Smooth muscle cell (in vitro differentiated cells): ENCODE results near the gene ETV5. TPM values are rescaled to one million over a fixed set of nuclear protein-coding genes. Genes with fewer than 3 reads are reported as not detected.

Experiments used
- DNase-seq: peaks from one replicate; lab custom pipeline; 2025; ENCODE audit not compliant: unreplicated experiment; lab: John Stamatoyannopoulos, UW
- H2AFZ ChIP-seq: fragments of 200-600 bp; sonication (generic); 2 replicates; pipeline ENCODE4 v1.6.0; 2016; ENCODE audit warnings: antibody characterized with exemption, low read depth, mild to moderate bottlenecking
- H3F3A ChIP-seq: fragments of 200-600 bp; sonication (generic); 2 replicates; pipeline ENCODE4 v1.6.0; 2017; ENCODE audit warnings: antibody characterized with exemption, low read depth
- H3K27ac ChIP-seq: fragments of 200-600 bp; sonication (generic); 2 replicates; pipeline ENCODE4 v1.5.1; 2016; ENCODE audit warnings: low read depth, mild to moderate bottlenecking
- H3K27me3 ChIP-seq: fragments of 200-600 bp; sonication (generic); 2 replicates; pipeline ENCODE4 v1.6.1; 2016; ENCODE audit warnings: low read depth, mild to moderate bottlenecking
- H3K36me3 ChIP-seq: fragments of 200-600 bp; sonication (generic); 2 replicates; pipeline ENCODE4 v1.5.1; 2016; ENCODE audit warnings: low read depth
- H3K4me1 ChIP-seq: fragments of 200-600 bp; sonication (generic); 2 replicates; pipeline ENCODE4 v1.5.1; 2016; ENCODE audit warnings: low read depth
- H3K4me2 ChIP-seq: fragments of 200-600 bp; sonication (generic); 2 replicates; pipeline ENCODE4 v1.6.0; 2016; ENCODE audit warnings: mild to moderate bottlenecking
- H3K4me3 ChIP-seq: fragments of 200-600 bp; sonication (generic); 2 replicates; pipeline ENCODE4 v1.5.1; 2016; ENCODE audit warnings: mild to moderate bottlenecking
- H3K79me2 ChIP-seq: fragments of 200-600 bp; sonication (generic); 2 replicates; pipeline ENCODE4 v1.6.0; 2016; ENCODE audit warnings: low read depth, mild to moderate bottlenecking
- H3K9ac ChIP-seq: fragments of 200-600 bp; sonication (generic); 2 replicates; pipeline ENCODE4 v1.6.0; 2016; ENCODE audit warnings: low read depth
- H3K9me3 ChIP-seq: fragments of 200-600 bp; sonication (generic); replicated peaks from 2 replicates; pipeline ENCODE4 v1.5.1; 2016; ENCODE audit warnings: low read depth
- H4K20me1 ChIP-seq: fragments of 200-600 bp; sonication (generic); 2 replicates; pipeline ENCODE4 v1.6.0; 2016; ENCODE audit warnings: low read depth
- CTCF ChIP-seq: fragments of 200-600 bp; sonication (generic); IDR thresholded peaks from 2 replicates; pipeline ENCODE4 v1.5.1; 2017; ENCODE audit warnings: borderline replicate concordance, mild to moderate bottlenecking, antibody characterized with exemption; ENCODE audit not compliant: insufficient read depth, poor library complexity, severe bottlenecking
- WGBS: methylation state at CpG from one replicate; pipeline ENCODE4 v1.1.7; 2016; ENCODE audit warnings: low lambda C conversion rate; 5-methylcytosine and 5-hydroxymethylcytosine counted together
- polyA plus RNA-seq: library from polyadenylated mRNA; unstranded; fragments of >200 nt; fragmentation: Nextera tagmentation; extraction: Ambion mirVana; gene quantifications from 2 replicates; pipeline ENCODE4 v1.2.1, GENCODE V29; 2016
- total RNA-seq: library from RNA; depleted of rRNA; stranded (reverse); fragments of >200 nt; gene quantifications from 2 replicates; pipeline ENCODE4 v1.2.3, GENCODE V29; 2014

ETV5 gene
- total and polyA plus RNA-seq, 2 experiments from 2014 or later, result 32.6 to 51.8 TPM

- no peak overlapping the region for H3K27ac ChIP-seq
- H3K4me3 ChIP-seq, result no peak overlapping the region
- no peaks in the 10 kb centered on the region for H3F3A ChIP-seq
- H2AFZ ChIP-seq, result no peak overlapping the region
- H3K9me3 ChIP-seq, result no peaks in the 10 kb centered on the region
- no peak overlapping the region for H3K9ac ChIP-seq
- no peaks in the 10 kb centered on the region for H3K4me1 ChIP-seq
- no peaks in the 10 kb centered on the region for H3K27me3 ChIP-seq
- no peak for DNase-seq
- WGBS, result 22% methylated on average over 2 of the region's 2 CpGs
- TF ChIP-seq CTCF, result no peak
- no peaks in the 10 kb centered on the region for H3K79me2 ChIP-seq
- H3K4me2 ChIP-seq, result no peak overlapping the region
- H3K36me3 ChIP-seq, result no peaks in the 10 kb centered on the region
- no peaks in the 10 kb centered on the region for H4K20me1 ChIP-seq
Observed at GRCh38 chr3:186121968-186122367, 13.1 kb upstream of the ETV5 start.

GRCh38 chr3:186121278-186121677, 12.4 kb upstream of the ETV5 start:
- H3K4me2 ChIP-seq, result no peak overlapping the region
- no peak overlapping the region for H3K27ac ChIP-seq
- TF ChIP-seq CTCF, result no peak
- H3K79me2 ChIP-seq, result no peaks in the 10 kb centered on the region
- no peaks in the 10 kb centered on the region for H4K20me1 ChIP-seq
- WGBS, result 86% methylated on average over 6 of the region's 6 CpGs
- no peak overlapping the region for H3K4me3 ChIP-seq
- H3F3A ChIP-seq, result no peaks in the 10 kb centered on the region
- no peaks in the 10 kb centered on the region for H3K9me3 ChIP-seq
- no peaks in the 10 kb centered on the region for H3K27me3 ChIP-seq
- no peaks in the 10 kb centered on the region for H3K4me1 ChIP-seq
- no peak overlapping the region for H3K9ac ChIP-seq
- H3K36me3 ChIP-seq, result no peaks in the 10 kb centered on the region
- no peak overlapping the region for H2AFZ ChIP-seq
- DNase-seq, result no peak

- no peak for TF ChIP-seq CTCF
- no peaks in the 10 kb centered on the region for H3K27me3 ChIP-seq
- H3K9me3 ChIP-seq, result no peaks in the 10 kb centered on the region
- no peak overlapping the region for H2AFZ ChIP-seq
- 76% methylated on average over 4 of the region's 4 CpGs for WGBS
- H3K27ac ChIP-seq, result no peak overlapping the region
- H3K4me2 ChIP-seq, result no peak overlapping the region
- no peaks in the 10 kb centered on the region for H3K4me1 ChIP-seq
- H3K36me3 ChIP-seq, result no peaks in the 10 kb centered on the region
- no peak overlapping the region for H3K9ac ChIP-seq
- no peak overlapping the region for H3K4me3 ChIP-seq
- no peak for DNase-seq
- H4K20me1 ChIP-seq, result no peaks in the 10 kb centered on the region
- H3F3A ChIP-seq, result no peaks in the 10 kb centered on the region
- H3K79me2 ChIP-seq, result no peaks in the 10 kb centered on the region
Observed at GRCh38 chr3:186119499-186119898, 10.6 kb upstream of the ETV5 start.

- H3K9me3 ChIP-seq, result no peaks in the 10 kb centered on the region
- no peaks in the 10 kb centered on the region for H3F3A ChIP-seq
- H3K36me3 ChIP-seq, result no peaks in the 10 kb centered on the region
- no peak overlapping the region for H3K27ac ChIP-seq
- no peak overlapping the region for H2AFZ ChIP-seq
- H3K4me1 ChIP-seq, result no peaks in the 10 kb centered on the region
- H3K4me2 ChIP-seq, result no peak overlapping the region
- peaks cover 3% of the 10 kb centered on the region for H3K27me3 ChIP-seq
- H3K79me2 ChIP-seq, result no peaks in the 10 kb centered on the region
- H3K9ac ChIP-seq, result no peak overlapping the region
- H3K4me3 ChIP-seq, result no peak overlapping the region
- WGBS, result 92% methylated on average over 5 of the region's 5 CpGs
- TF ChIP-seq CTCF, result no peak
- no peaks in the 10 kb centered on the region for H4K20me1 ChIP-seq
- no peak for DNase-seq
Observed at GRCh38 chr3:186118692-186119091, 9.8 kb upstream of the ETV5 start.
